ENCODE results near the gene CFAP57. TPM values are rescaled to one million over a fixed set of nuclear protein-coding genes. Genes with fewer than 3 reads are reported as not detected.

The CFAP57 gene
- total RNA-seq, 1 experiment from 2014 or later: 0.23 TPM

DNA sequence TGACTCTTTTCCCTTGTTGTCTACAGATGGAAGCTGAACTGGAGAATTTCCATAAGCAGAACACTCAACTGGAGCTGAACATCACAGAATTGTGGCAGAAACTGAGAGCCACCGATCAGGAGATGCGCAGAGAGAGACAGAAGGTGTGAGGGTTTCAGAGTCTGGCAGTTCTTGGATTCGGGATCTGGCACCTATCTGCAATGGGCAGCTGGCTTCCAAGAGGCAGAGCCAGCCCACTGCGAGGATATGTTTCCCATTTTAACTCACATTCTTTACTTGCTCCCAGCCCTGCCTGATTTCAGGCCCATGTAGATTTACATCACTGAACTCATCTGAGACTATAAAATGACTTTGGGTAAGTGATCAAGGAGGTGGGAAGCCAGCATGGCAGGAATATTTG lies 60.4 kb downstream of the CFAP57 start:
- BruUV-seq (replicated peaks): no TSS peak
- TF ChIP-seq, protein P1, sequence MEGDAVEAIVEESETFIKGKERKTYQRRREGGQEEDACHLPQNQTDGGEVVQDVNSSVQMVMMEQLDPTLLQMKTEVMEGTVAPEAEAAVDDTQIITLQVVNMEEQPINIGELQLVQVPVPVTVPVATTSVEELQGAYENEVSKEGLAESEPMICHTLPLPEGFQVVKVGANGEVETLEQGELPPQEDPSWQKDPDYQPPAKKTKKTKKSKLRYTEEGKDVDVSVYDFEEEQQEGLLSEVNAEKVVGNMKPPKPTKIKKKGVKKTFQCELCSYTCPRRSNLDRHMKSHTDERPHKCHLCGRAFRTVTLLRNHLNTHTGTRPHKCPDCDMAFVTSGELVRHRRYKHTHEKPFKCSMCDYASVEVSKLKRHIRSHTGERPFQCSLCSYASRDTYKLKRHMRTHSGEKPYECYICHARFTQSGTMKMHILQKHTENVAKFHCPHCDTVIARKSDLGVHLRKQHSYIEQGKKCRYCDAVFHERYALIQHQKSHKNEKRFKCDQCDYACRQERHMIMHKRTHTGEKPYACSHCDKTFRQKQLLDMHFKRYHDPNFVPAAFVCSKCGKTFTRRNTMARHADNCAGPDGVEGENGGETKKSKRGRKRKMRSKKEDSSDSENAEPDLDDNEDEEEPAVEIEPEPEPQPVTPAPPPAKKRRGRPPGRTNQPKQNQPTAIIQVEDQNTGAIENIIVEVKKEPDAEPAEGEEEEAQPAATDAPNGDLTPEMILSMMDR (IDR thresholded peaks at IDR 0.05; ENCODE audit: insufficient read depth in 1 of 2, low read depth in 1 of 2, low read length in 1 of 2, severe bottlenecking in 1 of 2, unreplicated experiment in 1 of 2): no peak
- Histone ChIP-seq H3K27me3 (replicated peaks; ENCODE audit: control insufficient read depth, insufficient read depth, low read length) (no peaks in the 10 kb centered on the region), H3K36me3 (ENCODE audit: control insufficient read depth, insufficient read depth, low read length) (no peaks in the 10 kb centered on the region), H3K4me1 (peaks cover 6% of the 10 kb centered on the region), H3K9me3 (no peaks in the 10 kb centered on the region), H3K4me3 (ENCODE audit: low read depth, low read length) (no peak overlapping the region)
- CTCF ChIA-PET: interaction anchor here (1.5 kb wide), 1 partner anchor 182 kb away, joined by 4 read pairs; no protein-coding TSS in a partner anchor
- Mint-ChIP-seq H3K4me3 (ENCODE audit: unreplicated experiment) (no peak overlapping the region), H3K4me1 (ENCODE audit: low read depth, unreplicated experiment) (peaks cover 19% of the 10 kb centered on the region), H3K36me3 (ENCODE audit: insufficient read depth, unreplicated experiment) (no peaks in the 10 kb centered on the region), H3K27ac (ENCODE audit: unreplicated experiment) (no peak overlapping the region), H3K9me3 (ENCODE audit: unreplicated experiment) (no peaks in the 10 kb centered on the region), H3K27me3 (ENCODE audit: insufficient read depth, unreplicated experiment) (no peaks in the 10 kb centered on the region)
- intact Hi-C loops (cut with micrococcal nuclease; ENCODE audit: unreplicated experiment): loop anchor here (10.0 kb wide), 1 partner anchor 52 kb away; the partner anchor contains the start of gene C1orf210
- no peak for DNase-seq
- POLR2A ChIA-PET: no interaction called here

GRCh38 chr1:43233631-43234030 lies 61.5 kb downstream of the CFAP57 start:
- Mint-ChIP-seq H3K4me1 (ENCODE audit: low read depth, unreplicated experiment) (peaks cover 10% of the 10 kb centered on the region), H3K27me3 (ENCODE audit: insufficient read depth, unreplicated experiment) (no peaks in the 10 kb centered on the region), H3K4me3 (ENCODE audit: unreplicated experiment) (no peak overlapping the region), H3K36me3 (ENCODE audit: insufficient read depth, unreplicated experiment) (no peaks in the 10 kb centered on the region), H3K27ac (ENCODE audit: unreplicated experiment) (no peak overlapping the region), H3K9me3 (ENCODE audit: unreplicated experiment) (no peaks in the 10 kb centered on the region)
- ChIA-PET CTCF (interaction anchor here (1.5 kb wide), 1 partner anchor 181 kb away, joined by 4 read pairs; no protein-coding TSS in a partner anchor), POLR2A (no interaction called here)
- BruUV-seq (replicated peaks): no TSS peak
- Histone ChIP-seq H3K36me3 (ENCODE audit: control insufficient read depth, insufficient read depth, low read length) (no peaks in the 10 kb centered on the region), H3K4me1 (no peaks in the 10 kb centered on the region), H3K4me3 (ENCODE audit: low read depth, low read length) (no peak overlapping the region), H3K9me3 (no peaks in the 10 kb centered on the region), H3K27me3 (replicated peaks; ENCODE audit: control insufficient read depth, insufficient read depth, low read length) (no peaks in the 10 kb centered on the region)
- intact Hi-C loops (cut with micrococcal nuclease; ENCODE audit: unreplicated experiment): loop anchor here (10.0 kb wide), 1 partner anchor 51 kb away; the partner anchor contains the start of gene C1orf210
- DNase-seq: no peak
- TF ChIP-seq, protein P1 (IDR thresholded peaks at IDR 0.05; ENCODE audit: insufficient read depth in 1 of 2, low read depth in 1 of 2, low read length in 1 of 2, severe bottlenecking in 1 of 2, unreplicated experiment in 1 of 2): no peak

GRCh38 chr1:43234267-43234666 lies 62.1 kb downstream of the CFAP57 start:
- no peak overlapping the region for H3K4me3 ChIP-seq (ENCODE audit: low read depth, low read length)
- no peaks in the 10 kb centered on the region for H3K4me1 ChIP-seq
- DNase-seq: no peak
- intact Hi-C loops (cut with micrococcal nuclease; ENCODE audit: unreplicated experiment): loop anchor here (10.0 kb wide), 1 partner anchor 51 kb away; the partner anchor contains the start of gene C1orf210
- Mint-ChIP-seq H3K9me3 (ENCODE audit: unreplicated experiment) (no peaks in the 10 kb centered on the region), H3K36me3 (ENCODE audit: insufficient read depth, unreplicated experiment) (no peaks in the 10 kb centered on the region), H3K27me3 (ENCODE audit: insufficient read depth, unreplicated experiment) (no peaks in the 10 kb centered on the region), H3K4me1 (ENCODE audit: low read depth, unreplicated experiment) (peaks cover 10% of the 10 kb centered on the region), H3K27ac (ENCODE audit: unreplicated experiment) (no peak overlapping the region), H3K4me3 (ENCODE audit: unreplicated experiment) (no peak overlapping the region)
- ChIA-PET CTCF (no interaction called here), POLR2A (no interaction called here)
- no peaks in the 10 kb centered on the region for H3K36me3 ChIP-seq (ENCODE audit: control insufficient read depth, insufficient read depth, low read length)
- BruUV-seq (replicated peaks): no TSS peak
- no peaks in the 10 kb centered on the region for H3K27me3 ChIP-seq (replicated peaks; ENCODE audit: control insufficient read depth, insufficient read depth, low read length)
- TF ChIP-seq, protein P1 (IDR thresholded peaks at IDR 0.05; ENCODE audit: insufficient read depth in 1 of 2, low read depth in 1 of 2, low read length in 1 of 2, severe bottlenecking in 1 of 2, unreplicated experiment in 1 of 2): no peak
- H3K9me3 ChIP-seq: no peaks in the 10 kb centered on the region
